Caco-2 (cell line): ENCODE data around the gene VARS2. TPM values are rescaled to one million over a fixed set of nuclear protein-coding genes. Genes with fewer than 3 reads are reported as not detected.
A peak's percentile ranks its signal among the peaks of the same experiment; 100 is the strongest.

Experiments
- BruUV-seq: library from RNA; stranded (reverse); fragments of 400-500 nt; replicated peaks from 2 replicates; lab custom pipeline; 2021; lab: Mats Ljungman, UMichigan
- CTCF ChIA-PET: fragments of 300-600 bp; sonication (Branson Sonifier 250); formaldehyde crosslinking; loops from one replicate; lab custom pipeline; 2022; ENCODE audit warnings: antibody characterized with exemption; lab: Charles Lee
- POLR2A ChIA-PET: fragments of 300-600 bp; sonication (Branson Sonifier 250); formaldehyde crosslinking; loops from one replicate; lab custom pipeline; 2022; ENCODE audit warnings: antibody characterized with exemption; lab: Charles Lee
- DNase-seq, 2 experiments: peaks; one replicate each; pipeline versions ENCODE4 v3.0.0 to v3.0.0-alpha.2; 2020 to 2022
- H3K27me3 ChIP-seq: replicated peaks from 2 replicates; pipeline ENCODE4 v1.6.0; 2011; ENCODE audit warnings: low read length; ENCODE audit not compliant: control insufficient read depth, insufficient read depth
- H3K36me3 ChIP-seq: 2 replicates; pipeline ENCODE4 v1.5.1; 2011; ENCODE audit warnings: low read length; ENCODE audit not compliant: control insufficient read depth, insufficient read depth
- H3K4me1 ChIP-seq: fragments of 250-450 bp; sonication (Bioruptor Pico); 2 replicates; pipeline ENCODE4 v1.5.1; 2020; ENCODE audit warnings: mild to moderate bottlenecking
- H3K4me3 ChIP-seq: 2 replicates; pipeline ENCODE4 v1.5.1; 2011; ENCODE audit warnings: low read depth, mild to moderate bottlenecking, control low read depth, low read length
- H3K9me3 ChIP-seq: fragments of 250-450 bp; sonication (Bioruptor Pico); 2 replicates; pipeline ENCODE4 v1.5.1; 2020; ENCODE audit warnings: mild to moderate bottlenecking, moderate library complexity
- H3K27ac Mint-ChIP-seq: one replicate; pipeline ENCODE4 v1.8.0; 2022; ENCODE audit warnings: mixed read lengths; ENCODE audit not compliant: unreplicated experiment
- H3K27me3 Mint-ChIP-seq: one replicate; pipeline ENCODE4 v1.8.0; 2022; ENCODE audit warnings: mixed read lengths; ENCODE audit not compliant: insufficient read depth, unreplicated experiment
- H3K36me3 Mint-ChIP-seq: one replicate; pipeline ENCODE4 v1.8.0; 2022; ENCODE audit warnings: mild to moderate bottlenecking, mixed read lengths; ENCODE audit not compliant: insufficient read depth, unreplicated experiment
- H3K4me1 Mint-ChIP-seq: one replicate; pipeline ENCODE4 v1.8.0; 2022; ENCODE audit warnings: low read depth, mixed read lengths; ENCODE audit not compliant: unreplicated experiment
- H3K4me3 Mint-ChIP-seq: one replicate; pipeline ENCODE4 v1.8.0; 2022; ENCODE audit warnings: mild to moderate bottlenecking, moderate library complexity, mixed read lengths; ENCODE audit not compliant: unreplicated experiment
- H3K9me3 Mint-ChIP-seq: one replicate; pipeline ENCODE4 v1.8.0; 2022; ENCODE audit warnings: mixed read lengths; ENCODE audit not compliant: unreplicated experiment
- intact Hi-C: fragments of 100-400 bp; cut with micrococcal nuclease; formaldehyde crosslinking; loops from one replicate; pipeline ENCODE4 v1.10.0; 2022; ENCODE audit not compliant: unreplicated experiment
- total RNA-seq: library from RNA; stranded (reverse); gene quantifications from 2 replicates; pipeline ENCODE4 v1.2.3, GENCODE V29; 2022
- TF ChIP-seq, protein P1 (sequence below), 2 experiments: fragments of 200-600 bp in 1 of 2; IDR thresholded peaks; 1 replicate in 1 of 2; 2 replicates in 1 of 2; pipeline versions ENCODE4 v1.5.1 to v1.8.0; 2011 to 2022; ENCODE audit warnings: antibody characterized with exemption in 1 of 2, control low read depth in 1 of 2, inconsistent platforms in 1 of 2, low read depth in 1 of 2, low read length in 1 of 2, mild to moderate bottlenecking in 1 of 2, moderate library complexity in 1 of 2; ENCODE audit not compliant: insufficient read depth in 1 of 2, severe bottlenecking in 1 of 2, unreplicated experiment in 1 of 2

The VARS2 gene
- total RNA-seq, 1 experiment from 2014 or later, result 37.5 TPM

DNA sequence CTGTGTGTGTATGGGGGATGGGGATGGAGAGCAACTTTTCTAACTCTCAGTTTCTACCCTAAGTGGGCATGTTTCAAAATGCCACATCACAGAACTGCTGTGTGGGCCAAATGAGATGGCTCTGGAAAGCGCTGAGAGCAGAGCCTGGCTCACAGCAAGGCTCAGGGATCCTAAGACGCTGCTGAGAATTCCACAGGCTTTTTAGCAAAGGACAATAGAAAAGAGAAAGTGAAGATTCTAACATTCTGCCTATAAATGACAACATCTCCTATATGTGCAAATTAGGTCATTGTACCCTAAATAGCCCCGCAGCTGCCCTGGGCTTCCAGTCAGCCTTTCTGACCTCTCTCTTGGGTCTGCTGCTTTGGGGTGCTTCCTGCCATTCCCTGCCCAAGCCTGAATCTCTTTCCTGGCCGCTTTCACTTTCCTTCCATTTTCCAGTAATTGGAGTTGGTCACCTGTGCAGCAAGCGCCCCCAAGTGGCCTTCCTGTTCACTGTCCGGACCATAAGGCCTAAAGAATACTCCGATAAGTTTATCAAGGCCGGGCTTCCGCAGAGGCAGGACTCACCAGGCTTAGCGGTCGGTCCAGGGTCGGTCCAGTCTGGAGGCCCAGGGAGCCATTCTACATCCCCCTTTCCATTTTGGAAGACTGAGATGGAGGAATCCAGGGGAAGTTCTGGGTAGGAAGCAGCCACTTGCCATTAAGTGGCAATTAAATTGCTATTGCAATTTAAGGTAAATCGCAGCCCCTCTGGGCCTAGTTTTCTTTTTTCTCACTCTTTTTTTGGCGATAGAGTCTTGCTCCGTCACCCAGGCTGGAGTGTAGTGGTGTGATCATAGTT is 36.4 kb upstream of the VARS2 start:
- Histone ChIP-seq H3K9me3 (no peaks in the 10 kb centered on the region; the same call in 1 of the 2 replicates), H3K4me1 (peaks cover 12% of the 10 kb centered on the region), H3K27me3 (no peaks in the 10 kb centered on the region), H3K36me3 (no peaks in the 10 kb centered on the region), H3K4me3 (peak overlapping the region; percentile 10; the same call in 1 of the 2 replicates)
- peaks cover 11% of the 10 kb centered on the region for H3K9me3 Mint-ChIP-seq
- peaks cover 13% of the 10 kb centered on the region for H3K4me1 Mint-ChIP-seq
- POLR2A ChIA-PET, result no interaction called here
- BruUV-seq, result no TSS peak
- H3K4me3 Mint-ChIP-seq, result peak overlapping the region; percentile 30
- no peaks in the 10 kb centered on the region for H3K36me3 Mint-ChIP-seq
- H3K27ac Mint-ChIP-seq, result no peak overlapping the region
- CTCF ChIA-PET, result interaction anchor here (0.6 to 1.4 kb wide), 4 partner anchors 34 to 210 kb away, joined by 4 to 5 read pairs (median 4); no protein-coding TSS in a partner anchor
- intact Hi-C loops, result loop anchor here (1.0 kb wide), 3 partner anchors 33 to 133 kb away; partner anchors contain the start of gene IER3
- no peaks in the 10 kb centered on the region for H3K27me3 Mint-ChIP-seq
- TF ChIP-seq, protein P1, sequence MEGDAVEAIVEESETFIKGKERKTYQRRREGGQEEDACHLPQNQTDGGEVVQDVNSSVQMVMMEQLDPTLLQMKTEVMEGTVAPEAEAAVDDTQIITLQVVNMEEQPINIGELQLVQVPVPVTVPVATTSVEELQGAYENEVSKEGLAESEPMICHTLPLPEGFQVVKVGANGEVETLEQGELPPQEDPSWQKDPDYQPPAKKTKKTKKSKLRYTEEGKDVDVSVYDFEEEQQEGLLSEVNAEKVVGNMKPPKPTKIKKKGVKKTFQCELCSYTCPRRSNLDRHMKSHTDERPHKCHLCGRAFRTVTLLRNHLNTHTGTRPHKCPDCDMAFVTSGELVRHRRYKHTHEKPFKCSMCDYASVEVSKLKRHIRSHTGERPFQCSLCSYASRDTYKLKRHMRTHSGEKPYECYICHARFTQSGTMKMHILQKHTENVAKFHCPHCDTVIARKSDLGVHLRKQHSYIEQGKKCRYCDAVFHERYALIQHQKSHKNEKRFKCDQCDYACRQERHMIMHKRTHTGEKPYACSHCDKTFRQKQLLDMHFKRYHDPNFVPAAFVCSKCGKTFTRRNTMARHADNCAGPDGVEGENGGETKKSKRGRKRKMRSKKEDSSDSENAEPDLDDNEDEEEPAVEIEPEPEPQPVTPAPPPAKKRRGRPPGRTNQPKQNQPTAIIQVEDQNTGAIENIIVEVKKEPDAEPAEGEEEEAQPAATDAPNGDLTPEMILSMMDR (IDR thresholded peaks at IDR 0.05; ENCODE audit: insufficient read depth in 1 of 2, low read depth in 1 of 2, low read length in 1 of 2, severe bottlenecking in 1 of 2, unreplicated experiment in 1 of 2), result peak; percentile 89 to 90
- peak; percentile 86 for DNase-seq

DNA sequence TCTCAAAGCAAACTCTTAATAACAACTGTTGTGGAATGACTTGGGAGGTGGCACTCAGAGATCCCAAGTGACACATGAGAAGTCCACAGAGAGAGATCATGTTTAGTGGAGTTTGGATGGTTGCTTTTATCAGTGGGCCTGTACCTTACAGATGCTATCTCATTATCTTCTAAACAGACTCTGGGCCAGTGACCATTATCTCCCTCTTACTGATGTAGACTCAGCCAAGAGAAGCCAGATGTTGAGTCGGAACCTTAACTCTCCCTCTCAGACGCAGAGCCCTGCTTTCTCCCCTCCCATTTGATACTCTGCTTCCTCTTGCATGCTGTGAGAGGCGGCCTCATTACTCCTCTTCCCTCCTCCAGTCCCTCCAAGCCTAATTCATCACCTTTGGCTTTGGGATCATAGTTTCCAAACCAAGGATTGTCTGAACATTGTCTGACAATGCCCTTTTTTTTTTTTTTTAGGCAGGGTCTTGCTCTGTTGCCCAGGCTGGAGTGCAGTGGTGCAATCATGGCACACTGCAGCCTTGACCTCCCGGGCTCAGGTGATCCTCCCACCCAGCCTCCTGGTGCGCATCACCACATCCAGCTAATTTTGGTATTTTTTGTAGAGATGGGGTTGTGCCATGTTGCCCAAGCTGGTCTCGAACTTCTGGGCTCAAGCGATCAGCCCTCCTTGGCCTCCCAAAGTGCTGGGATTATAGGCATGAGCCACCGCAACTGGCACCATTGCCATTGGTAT is 34.2 kb upstream of the VARS2 start:
- H3K27ac Mint-ChIP-seq, result no peak overlapping the region

More for the DNA sequence above, 34.2 kb upstream of the VARS2 start:
- Histone ChIP-seq H3K9me3 (no peaks in the 10 kb centered on the region), H3K4me1 (peaks cover 19% of the 10 kb centered on the region), H3K4me3 (no peak overlapping the region), H3K27me3 (no peaks in the 10 kb centered on the region), H3K36me3 (no peaks in the 10 kb centered on the region)
- no TSS peak for BruUV-seq
- Mint-ChIP-seq H3K4me1 (peaks cover 23% of the 10 kb centered on the region), H3K9me3 (no peaks in the 10 kb centered on the region), H3K27me3 (no peaks in the 10 kb centered on the region), H3K4me3 (no peak overlapping the region), H3K36me3 (peaks cover 6% of the 10 kb centered on the region)
- ChIA-PET POLR2A (no interaction called here), CTCF (interaction anchor here (1.3 kb wide), 1 partner anchor 48 kb away, joined by 3 read pairs; no protein-coding TSS in a partner anchor)
- intact Hi-C loops, result no loop called here
- TF ChIP-seq, protein P1 (IDR thresholded peaks at IDR 0.05; ENCODE audit: insufficient read depth in 1 of 2, low read depth in 1 of 2, low read length in 1 of 2, severe bottlenecking in 1 of 2, unreplicated experiment in 1 of 2), result no peak
- no peak for DNase-seq
